Pulmonary artery endothelial cell (primary cell): ENCODE measurements around the gene SPOP. TPM values are rescaled to one million over a fixed set of nuclear protein-coding genes. Genes with fewer than 3 reads are reported as not detected.

Source experiments
- DNase-seq: peaks from one replicate; pipeline ENCODE4 v3.0.0-alpha.2; 2011; ENCODE audit warnings: low read depth, low spot score
- total RNA-seq: library from RNA; depleted of rRNA; stranded (reverse); fragments of >200 nt; gene quantifications from 2 replicates; pipeline ENCODE4 v1.2.3, GENCODE V29; 2014

The SPOP gene
- total RNA-seq, 1 donor from 2014 or later = 107 TPM

DNA sequence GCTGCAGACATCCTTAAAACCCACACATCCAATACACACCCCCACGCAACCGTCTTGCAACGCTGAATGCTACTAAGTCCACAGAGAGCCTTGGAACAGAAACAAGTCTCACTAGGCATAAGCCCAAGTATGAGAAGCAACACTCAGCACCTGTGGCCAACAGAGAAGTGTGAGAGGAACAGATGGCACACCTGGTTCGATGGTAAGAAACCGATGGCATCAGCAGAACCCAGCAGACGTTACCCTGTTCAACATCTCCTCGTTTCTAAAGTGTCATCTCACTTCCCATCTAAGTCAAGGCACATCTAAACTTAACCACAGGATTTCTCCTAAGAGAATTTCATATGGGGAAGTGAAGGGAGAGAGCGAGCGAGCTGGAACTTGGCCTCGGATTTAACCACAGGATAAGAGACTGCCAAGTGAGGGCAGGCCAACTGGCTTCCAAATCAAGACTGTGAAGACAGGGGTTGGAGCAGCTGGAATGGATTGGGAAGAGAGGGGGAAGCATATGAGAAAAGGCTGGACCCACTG is 61.2 kb downstream of the SPOP start:
- no peak for DNase-seq

DNA sequence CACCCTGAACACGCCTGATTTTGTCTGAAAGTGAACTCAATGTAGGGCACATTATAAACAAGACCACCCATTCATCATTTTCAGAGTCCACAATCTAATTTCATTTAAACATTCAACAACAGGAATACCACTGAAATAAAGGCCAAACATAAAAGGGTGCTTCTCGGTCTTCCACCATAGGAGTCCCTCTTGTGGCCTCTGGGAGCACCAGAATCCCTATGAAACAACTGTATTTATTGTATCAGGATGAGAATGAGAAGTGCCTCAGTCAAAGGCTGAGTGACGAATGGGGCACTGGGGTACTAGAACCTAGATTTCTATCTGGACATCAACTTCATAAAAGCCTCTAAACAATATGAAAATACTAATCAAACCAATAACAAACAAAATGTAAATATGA is 61.8 kb downstream of the SPOP start:
- DNase-seq = no peak

DNA sequence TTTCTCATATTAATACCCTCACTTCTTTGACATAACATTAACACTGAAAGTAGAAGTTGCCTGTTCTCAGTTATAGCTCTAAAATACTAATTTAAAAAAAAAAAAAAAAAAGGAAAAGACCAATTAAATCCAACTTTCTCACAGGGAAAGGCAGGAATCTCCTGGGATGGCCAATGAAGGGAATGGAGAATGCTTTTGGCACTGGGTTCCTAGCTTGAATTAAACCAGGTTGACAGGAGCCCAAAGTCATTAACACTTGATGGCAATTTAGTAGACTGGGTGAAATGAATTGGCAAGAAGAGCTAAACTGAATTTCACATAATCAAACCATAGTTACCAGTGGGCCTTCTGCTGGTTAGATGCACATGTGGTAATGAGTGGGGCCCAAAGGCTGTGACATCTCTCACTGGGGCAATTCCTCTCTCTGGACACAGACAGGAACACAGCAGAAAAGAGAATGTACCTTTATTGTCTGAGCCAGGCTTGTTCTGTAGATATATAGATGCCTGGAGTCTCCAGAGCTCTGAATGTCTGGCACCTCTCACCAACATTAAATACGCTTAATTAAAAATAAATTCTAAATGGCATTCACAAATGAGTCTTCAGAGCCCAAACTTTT is 64.6 kb downstream of the SPOP start:
- DNase-seq = no peak

DNA sequence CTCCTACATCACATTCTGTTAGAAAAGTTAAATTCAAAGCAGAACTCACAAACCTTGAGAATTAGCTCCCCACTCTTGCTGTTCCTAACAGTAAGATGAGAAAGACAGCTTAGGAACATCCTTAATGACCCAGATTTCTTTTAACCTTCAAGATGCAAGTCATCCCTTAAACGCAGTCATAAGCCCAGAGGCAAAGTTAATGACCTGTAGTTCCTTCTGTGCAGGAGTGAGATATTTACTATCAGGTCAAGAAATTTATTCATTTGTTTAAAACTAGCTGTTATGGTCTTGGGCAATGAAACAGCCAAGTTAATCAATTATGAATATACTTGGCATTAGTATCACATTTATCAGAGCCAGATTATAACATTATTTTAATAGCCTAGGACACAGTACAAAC is 65.2 kb downstream of the SPOP start:
- no peak for DNase-seq

DNA sequence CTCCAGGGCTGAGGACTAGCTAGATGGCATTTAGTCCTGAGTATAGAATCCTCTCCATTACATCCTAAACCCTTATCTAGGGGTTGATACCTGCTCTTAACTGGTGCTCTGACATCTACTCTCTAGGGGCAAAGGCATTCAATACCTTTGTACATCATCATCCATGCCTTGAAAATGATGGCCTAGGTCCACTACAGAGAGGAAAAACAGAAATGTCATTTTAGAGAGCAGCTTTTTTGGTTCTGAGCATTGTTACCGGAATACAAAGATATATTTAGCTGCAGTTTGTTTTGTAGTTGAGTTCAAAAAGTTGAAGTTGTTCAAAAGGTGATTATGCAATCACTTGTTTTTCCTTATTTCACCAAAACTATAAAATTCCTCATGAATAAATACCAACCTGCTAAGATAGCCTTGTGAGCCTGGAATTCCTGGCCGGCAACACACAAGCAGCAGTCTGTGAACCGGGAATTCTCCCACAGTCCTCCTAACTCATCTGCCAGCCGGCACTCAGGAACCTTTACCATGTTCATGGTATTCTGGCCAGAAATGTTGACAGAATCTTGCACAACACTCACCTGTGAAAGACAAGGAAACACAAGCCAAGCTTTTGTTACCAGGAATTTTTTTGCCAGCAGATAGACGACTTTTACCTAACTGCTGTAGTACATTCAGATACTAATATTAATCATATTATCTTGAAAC is 66.9 kb downstream of the SPOP start:
- no peak for DNase-seq

DNA sequence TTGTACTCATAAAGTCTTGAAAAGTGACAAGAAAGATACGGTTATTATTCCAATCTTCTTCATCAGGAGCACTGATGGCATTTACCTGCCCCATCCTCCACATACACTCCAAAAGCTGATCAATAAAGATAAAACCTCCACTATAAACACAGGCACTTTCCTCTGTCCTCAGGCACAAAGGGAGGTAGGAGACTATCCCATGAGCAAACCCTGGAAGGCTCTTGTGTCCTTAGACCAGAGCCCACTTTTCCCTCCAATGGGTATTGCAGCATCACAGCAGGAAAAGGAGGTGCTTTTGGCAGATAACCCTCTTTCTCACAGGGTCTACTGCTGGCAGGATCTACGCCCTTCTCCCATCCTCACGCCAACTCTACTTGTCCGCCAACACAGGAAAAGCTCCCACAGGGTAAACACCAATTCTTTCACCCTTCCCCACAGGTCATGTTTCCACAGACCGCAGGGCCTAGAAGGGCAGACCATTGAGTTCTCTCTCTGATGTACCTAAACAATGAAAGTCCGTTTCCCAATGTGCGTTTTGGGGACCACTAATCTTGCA is 73.5 kb downstream of the SPOP start:
- no peak for DNase-seq

DNA sequence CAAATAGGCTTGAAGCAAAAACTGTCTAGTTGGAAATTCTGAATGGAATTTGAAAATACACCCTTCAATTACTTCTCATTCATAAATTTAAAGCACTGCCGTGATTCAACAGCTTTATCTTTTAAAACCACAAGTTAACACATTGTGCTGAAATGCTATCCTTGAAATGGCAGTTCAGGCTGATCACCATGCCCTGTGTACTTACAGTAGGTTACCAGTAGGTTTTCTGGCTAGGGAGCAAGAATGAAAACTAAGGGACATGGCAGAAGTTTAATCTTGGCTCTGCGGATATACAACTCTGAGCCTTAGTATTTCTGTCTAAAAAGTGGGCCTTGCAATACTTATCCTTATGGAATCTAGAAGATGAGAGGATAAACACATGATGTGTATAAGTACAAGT is 74.2 kb downstream of the SPOP start:
- DNase-seq = no peak

DNA sequence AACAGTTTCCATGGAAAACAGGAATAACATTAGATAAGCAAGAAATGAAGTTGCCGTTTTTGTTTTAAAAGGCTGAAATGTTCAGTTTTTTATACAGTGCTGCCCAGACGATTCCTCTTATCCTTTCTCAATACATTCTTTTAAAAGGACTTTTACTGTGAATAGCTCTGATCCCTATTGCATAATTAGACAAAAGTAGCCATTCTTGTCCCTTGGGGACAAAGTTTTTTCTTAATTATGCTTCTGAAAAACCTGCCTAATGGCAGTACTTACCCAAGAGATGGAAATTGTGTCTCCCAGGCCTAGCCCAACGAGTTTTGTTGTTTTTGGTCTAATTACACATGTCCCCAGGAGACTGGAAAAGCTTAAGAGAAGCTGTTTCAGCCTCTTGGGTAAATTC is 74.7 kb downstream of the SPOP start:
- DNase-seq = no peak

DNA sequence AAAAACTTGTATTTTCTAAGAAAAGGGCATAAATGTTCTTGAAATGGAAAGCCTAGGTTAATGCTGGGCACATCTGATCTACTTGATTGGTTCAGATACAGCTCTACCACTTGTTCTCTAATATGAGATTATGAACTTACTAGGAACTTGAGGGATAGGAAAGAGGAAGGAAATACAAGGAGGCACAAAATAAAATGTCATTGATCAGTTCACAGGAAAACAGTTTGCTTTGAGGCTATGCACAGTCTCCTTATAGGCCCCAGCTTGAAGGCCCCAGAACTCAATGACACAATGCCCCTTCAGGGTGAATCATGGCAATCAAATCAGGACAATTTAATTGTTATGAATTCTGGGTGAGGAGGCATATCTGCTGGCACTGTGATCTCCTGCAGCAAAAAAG is 75.1 kb downstream of the SPOP start:
- no peak for DNase-seq

DNA sequence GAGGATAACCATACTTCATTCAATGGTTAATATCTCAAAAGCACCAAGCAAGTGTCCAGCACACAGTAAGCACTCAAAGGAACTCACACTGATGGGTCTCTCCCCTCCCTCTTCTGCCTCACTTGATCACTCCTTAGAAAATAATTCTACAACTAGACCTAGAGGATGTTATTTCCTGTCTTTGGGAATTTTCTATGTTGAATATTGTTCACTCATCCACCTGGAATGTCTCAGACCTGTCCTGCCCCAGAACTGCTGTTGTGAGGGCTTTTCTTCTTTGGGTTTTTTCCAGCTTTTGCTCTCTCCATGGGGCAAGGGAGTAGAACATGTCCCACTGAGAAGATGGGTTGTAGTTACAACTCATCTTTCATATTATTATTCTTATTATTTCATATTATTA is 76.9 kb downstream of the SPOP start:
- no peak for DNase-seq

DNA sequence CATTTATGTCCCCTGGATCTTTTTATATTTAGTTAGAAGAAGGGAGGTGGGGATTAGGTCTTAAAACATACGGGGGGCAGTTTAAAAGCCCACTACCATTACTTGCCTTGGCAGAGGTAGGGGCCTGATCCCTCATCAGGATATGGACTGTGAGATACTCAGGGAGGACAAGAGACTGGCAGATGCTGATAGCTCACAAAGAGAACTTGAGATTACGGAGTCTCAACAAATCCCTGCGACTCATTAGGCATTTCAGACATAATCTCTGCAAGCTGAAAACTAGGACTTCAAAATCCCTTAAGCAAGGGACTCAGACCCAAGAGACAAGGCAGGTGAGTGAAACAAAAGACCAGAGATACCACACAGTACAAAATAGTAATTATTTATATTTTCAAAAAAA is 79.0 kb downstream of the SPOP start:
- DNase-seq = no peak

DNA sequence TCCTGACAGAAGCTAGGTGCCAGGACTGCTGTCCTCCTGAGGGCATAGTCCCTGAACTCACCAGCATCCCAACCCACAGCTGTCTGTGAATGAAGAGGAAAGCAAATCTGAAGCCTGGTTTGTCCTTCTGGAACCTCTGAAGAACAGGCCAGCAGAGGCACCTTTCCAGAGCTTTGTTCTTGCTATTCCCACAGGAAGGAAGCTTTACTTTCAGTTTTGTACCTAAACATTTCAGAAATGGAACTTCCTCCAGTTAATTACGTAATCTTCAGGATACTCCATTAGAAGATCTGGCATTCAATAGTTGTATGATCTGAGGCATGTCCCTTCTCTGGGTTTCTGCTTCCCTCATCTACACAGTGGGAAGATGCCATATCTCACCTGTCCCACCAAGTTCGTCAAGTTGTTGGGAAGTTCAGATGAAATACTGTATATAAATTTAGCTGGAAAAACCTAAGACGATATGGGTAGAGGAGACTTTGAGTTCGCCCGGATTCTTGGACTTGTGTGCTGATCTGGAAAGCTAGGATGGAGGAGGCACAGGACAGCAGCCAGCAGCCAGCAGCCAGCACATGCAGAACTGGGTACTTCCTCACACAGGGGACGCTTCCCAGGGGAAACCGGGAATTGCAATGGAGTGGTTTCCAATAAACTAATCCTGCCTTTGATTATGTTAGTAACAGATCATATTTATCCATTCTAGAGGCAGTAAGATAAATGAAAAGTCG is 79.8 kb downstream of the SPOP start:
- DNase-seq = no peak

DNA sequence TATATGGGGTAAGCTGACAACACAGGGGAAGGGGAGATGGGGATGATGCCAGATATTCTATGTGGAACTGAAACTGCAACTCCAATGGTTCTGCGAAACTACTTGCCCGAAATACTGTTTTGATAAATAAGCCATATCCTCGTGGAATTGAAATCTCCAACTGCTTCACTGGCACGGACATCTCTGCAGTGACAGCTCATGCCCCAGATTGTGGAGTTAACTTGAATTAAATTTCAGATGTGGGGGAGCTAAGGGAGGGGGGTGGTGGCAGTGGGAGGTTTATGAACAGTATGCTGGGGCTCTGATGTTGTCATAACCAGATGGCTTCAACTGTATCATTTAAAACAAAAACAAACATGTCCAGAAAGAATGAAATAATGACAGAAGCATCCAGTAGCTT is 80.5 kb downstream of the SPOP start:
- DNase-seq = no peak

DNA sequence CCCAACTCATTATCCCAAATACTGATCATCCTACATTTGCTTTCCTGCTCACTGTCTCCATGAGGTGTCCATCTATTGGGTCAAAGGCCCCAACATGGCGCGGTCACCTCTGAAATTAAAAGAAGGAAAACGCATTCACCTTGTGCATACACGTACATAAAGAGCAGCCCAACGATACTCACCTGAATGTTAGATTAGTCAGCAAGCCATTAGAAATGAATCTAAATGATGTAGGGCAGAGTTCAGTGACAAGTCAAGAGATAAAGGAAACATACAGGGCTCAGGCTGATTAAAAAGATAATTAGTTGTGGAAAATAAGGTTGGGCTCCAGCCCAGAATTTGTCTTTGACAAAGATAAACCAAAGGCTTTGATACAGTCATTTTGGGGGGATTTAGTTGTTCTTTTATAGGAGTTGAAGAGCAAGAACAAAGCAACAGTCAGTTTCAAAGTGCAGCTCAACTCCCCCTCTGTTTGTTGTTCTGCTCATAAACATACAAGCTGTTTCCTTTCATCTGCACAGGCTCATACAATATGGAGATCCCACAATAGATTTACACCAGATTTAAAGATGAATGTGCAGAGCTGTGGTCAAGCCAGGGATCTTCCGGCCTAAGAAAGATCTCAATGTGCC is 81.2 kb downstream of the SPOP start:
- no peak for DNase-seq

DNA sequence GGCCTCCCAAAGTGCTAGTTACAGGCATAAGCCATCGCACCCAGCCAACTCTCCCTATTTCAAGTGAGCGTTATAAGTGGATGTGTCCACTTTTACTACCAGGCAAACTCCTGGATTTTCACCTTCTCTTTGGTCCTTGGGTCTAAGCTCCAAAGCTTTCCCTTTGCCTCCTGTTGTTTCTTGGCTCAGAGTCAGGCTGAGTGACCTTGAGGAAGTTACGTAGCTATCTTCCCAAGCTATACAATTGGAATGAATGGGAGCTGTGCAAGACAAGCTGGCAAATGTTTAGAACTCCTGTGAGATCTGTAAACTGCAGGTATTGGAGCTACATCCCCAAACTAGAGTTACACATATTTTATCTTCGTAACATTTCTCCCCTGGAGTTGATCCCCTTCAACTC is 81.9 kb downstream of the SPOP start:
- no peak for DNase-seq

DNA sequence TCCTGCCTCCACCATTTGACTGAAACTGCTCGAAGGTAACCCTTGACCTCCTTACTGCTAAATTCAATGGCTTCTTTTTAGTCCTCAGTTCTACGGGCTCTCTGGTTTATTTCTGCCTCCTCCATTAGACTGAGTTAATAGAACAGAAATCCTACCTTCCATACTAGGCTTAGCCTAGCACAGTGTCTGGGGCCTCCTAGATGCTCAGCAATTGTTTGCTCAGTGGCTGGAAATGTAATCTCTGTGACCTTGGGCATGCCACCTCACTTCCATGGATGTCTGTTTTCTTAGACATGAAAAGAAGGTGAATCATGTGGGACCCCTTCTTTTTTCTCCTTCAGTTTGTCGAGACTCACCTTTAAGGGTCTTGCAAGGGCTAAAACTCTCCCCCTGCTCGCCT is 82.6 kb downstream of the SPOP start:
- no peak for DNase-seq

DNA sequence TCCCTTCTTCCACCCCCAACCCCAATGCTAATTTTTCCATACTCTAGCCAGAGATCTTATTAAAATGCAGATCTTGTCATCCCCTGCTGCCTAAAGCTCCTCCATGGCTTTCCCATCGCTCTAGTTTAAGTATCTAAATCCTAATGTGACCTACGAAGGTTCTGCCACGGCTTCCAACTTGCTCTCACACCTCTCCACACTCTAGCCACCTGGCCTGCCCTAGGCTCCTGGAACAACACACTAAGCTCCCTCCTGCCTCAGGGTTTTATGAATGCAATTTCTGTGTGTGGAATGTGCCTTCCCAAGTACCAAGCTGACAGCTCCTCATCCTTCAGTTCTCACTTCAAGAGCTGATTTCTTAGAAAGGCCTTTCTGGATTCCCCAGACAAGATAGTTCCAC is 85.6 kb downstream of the SPOP start:
- no peak for DNase-seq

DNA sequence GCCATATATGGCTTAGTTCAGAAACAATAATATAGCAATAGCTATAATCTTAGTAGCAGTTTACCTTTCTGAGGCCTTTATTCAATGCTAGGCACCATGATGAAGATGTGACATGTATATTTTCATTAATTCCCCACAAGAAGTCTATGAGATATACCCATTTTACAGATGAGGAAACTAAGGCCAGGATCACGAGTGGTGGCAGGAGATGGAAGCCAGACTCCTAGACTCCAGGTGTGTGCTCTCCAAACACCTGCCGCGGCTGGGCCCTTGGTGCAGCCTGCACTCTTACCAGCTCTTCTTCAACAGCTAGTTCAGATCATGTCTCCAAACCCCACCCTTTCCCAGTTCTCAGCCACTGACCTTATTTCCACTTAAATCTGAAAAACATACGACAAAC is 87.0 kb downstream of the SPOP start:
- no peak for DNase-seq

DNA sequence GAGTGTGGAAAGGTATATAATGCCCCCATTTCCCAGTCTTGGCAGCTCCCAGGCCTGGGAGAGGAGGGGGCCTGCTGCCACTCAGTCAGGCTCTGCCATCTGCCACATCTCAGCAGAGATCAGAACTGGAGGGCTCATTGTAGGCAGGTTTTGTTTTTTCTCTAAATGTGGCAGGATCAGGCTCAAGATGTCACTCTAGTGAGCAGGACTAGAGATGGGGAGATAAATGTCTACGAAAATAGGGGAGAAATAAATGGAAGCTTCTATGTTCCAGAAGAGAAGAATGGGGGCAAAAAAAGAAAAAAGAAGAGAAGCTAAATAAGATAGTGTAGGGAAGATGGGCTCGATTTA is 88.3 kb downstream of the SPOP start:
- DNase-seq = no peak

DNA sequence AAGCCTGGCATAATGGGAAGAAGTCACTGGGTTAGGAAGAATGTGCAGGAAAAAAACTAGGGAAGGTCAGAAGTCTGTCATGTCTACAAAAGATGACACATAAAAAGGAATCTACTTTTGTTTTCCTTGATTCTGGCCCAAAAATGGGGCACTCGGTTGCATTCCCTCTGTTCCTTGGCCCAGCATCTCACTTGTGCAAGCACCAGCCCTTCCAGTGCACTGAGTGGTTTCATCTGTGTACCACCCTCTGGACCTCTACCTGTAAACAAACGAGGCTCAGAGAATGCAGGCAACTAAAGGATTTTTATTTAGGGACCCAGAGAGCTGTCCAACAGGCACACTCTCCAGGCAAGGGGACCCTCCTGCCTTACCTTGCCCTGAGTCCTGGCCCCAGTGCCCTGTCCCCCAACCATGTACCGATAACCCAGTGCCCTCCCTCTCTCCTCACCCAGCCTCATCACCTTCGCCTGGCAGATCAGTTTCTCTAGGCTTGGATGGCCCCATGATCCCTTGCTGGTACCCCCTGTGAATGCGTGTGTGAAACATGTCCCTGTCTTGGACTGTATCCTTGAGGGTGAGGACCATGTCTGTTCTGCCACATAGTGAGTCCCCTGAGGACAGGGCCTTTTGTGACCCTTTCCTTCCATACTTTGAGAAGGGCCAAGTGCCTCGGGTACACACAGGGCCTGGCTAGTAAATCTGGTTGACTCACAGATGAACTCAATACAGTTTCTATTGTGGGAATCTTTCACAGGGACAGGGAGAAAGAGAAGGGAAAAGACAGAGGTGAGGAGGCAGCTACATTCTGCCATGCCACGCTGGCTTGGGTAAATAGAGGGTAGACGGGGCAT is 88.9 kb downstream of the SPOP start:
- DNase-seq = no peak

DNA sequence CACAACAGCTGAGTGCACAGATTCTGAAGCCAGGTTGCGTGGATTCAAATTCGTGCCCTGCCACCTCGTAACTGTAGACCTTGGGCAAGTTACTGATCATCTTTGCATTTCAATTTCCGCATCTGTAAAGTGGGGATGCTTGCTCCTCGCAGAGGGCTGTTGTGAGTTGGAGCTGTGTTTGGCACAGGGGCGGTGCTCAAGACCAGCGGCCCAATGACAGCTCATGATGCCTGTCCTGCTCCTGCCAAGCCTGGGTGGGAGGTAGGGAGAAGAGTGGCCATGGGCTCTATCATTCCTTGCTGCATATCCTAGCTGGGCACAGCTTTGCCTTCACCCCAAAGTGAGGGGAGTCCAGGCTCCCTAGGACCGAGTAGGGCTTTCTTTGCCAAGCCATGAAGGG is 89.6 kb downstream of the SPOP start:
- no peak for DNase-seq
